Measurements from ENCODE around the gene SLFN14.
"Not testable (repeated sequence)": the region's sequence is repeated elsewhere in the genome, so short reads cannot be mapped to it uniquely, and the experiment has no call there.

SLFN14 gene

DNA sequence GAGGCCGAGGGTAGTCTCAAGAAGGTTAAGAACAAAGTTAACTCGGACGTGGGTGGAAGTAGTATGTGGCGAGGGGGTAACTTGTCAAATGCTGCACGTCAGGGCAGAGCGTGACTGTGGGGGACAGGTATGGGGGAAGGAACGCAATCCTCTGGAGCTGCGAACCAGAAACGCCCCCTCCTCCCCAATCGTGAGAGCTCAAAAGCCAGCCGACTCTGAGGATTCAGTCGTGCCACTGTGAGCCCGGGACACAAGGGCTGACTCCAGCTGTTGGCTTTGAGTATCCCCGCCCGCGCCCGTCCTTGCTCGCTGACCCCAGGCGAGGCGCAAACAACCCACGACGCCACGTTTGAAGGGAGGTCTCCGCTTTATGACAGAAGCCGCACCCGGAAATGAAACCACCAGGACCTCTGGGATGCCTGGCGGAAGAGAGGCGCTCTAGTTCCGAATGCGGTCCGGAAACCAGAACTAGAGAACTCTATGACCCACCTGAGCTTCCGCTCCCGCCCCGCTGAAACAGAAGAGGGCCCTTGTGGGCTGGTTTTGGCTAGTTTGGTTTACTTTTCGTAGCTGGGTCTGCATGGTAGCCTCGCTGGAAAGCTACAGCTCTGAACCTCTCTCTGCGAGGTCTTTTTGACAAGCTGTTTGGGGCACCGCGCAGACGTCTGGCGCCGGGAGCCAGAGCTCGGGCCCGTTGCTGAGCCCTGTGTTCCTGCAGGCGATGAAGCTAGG, 17.7 kb upstream of the SLFN14 start, which contains the start of gene PEX12:
TSS of gene PEX12 (minus strand) at position 375 of the 732 bp plus-strand sequence. CDS start 550 bp downstream, outside the sequence.
- H3K27ac ChIP-seq = peak within 1 kb of the TSS; percentile 92
- TF ChIP-seq, protein P1, sequence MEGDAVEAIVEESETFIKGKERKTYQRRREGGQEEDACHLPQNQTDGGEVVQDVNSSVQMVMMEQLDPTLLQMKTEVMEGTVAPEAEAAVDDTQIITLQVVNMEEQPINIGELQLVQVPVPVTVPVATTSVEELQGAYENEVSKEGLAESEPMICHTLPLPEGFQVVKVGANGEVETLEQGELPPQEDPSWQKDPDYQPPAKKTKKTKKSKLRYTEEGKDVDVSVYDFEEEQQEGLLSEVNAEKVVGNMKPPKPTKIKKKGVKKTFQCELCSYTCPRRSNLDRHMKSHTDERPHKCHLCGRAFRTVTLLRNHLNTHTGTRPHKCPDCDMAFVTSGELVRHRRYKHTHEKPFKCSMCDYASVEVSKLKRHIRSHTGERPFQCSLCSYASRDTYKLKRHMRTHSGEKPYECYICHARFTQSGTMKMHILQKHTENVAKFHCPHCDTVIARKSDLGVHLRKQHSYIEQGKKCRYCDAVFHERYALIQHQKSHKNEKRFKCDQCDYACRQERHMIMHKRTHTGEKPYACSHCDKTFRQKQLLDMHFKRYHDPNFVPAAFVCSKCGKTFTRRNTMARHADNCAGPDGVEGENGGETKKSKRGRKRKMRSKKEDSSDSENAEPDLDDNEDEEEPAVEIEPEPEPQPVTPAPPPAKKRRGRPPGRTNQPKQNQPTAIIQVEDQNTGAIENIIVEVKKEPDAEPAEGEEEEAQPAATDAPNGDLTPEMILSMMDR (conservative IDR thresholded peaks at IDR 0.05) = 0 out of 2 replicates have a peak, but pooled peaks have one; percentile 8

DNA sequence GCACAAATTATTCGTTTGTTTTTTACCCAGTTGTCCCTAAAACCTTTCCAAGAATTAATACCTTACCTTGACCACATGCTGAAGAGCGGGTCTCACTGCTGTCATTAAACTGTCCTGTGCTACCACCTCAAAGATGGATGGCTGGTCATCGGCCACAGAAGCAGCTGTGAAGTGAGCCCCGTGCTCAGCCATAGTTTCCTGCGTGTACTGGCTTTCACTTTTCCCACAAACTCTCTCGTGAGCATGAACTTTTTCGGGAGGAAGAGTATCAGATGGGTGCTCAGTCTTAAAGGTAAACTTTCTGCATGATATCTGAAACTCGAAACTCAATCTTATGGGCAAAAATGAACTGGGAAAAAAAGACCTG, 17.2 kb upstream of the SLFN14 start:
- peak overlapping the region; percentile 92 for H3K27ac ChIP-seq
- TF ChIP-seq, protein P1 (conservative IDR thresholded peaks at IDR 0.05) = no peak

DNA sequence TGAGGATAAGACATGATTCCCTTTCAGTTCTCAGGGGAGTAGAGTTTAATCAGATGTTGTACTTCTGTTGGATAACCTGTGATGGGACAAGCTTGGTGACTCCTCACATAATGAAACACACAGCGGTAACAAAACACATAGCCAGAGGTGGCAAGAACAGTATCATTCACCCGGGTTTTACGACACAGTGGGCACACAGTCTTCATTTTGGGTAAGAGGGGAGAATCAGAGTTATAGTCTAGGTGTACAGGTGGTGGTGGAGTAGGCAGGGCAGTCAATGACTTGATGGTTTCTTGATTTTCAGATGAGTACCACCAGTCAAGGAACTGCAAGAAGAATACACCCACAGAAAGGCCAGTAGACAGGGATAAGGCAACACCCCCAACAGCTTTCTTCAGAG, 15.1 kb upstream of the SLFN14 start:
- no peak overlapping the region for H3K27ac ChIP-seq
- TF ChIP-seq, protein P1 (conservative IDR thresholded peaks at IDR 0.05) = no peak

DNA sequence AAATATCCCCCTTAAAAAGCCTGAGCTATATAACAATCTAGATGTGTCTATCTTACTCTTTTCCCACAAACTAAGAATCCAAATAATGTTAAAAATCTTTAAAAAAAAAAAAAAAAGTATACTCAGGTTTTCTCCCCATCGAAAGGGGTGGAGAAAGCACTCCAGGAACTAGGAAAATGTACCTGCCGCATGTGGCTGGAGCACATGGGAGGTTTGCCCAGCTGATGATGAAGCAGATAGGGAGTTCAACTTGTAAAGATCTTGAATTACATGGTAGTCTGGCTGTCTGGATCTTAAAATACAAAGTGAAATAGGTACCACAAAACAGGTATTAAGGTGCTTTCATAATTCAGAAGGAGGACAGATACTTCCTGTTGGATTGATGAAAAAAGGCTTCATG, 8.8 kb upstream of the SLFN14 start:
- TF ChIP-seq, protein P1 (conservative IDR thresholded peaks at IDR 0.05) = no peak
- no peak overlapping the region for H3K27ac ChIP-seq

DNA sequence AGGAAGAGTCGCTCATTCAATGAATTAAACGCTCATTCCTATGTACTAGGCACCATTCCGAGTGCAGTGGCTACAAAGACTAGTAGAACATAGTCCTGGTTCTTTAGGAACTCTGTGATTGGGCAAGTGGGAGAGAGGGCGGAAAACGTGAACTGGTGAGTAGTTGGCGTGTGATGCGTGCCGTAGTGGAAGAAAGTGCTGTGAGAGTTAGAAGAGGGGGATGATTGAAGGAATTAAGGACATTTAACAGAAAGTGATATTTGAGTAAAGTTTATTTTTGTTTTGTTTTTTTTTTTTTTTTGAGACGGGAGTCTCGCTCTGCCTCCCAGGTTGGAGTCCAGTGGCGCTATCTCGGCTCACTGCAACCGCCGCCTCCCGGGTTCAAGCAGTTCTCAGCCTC, 7.9 kb upstream of the SLFN14 start:
- peak overlapping the region; percentile 87 for H3K27ac ChIP-seq
- TF ChIP-seq, protein P1 (conservative IDR thresholded peaks at IDR 0.05) = no peak

DNA sequence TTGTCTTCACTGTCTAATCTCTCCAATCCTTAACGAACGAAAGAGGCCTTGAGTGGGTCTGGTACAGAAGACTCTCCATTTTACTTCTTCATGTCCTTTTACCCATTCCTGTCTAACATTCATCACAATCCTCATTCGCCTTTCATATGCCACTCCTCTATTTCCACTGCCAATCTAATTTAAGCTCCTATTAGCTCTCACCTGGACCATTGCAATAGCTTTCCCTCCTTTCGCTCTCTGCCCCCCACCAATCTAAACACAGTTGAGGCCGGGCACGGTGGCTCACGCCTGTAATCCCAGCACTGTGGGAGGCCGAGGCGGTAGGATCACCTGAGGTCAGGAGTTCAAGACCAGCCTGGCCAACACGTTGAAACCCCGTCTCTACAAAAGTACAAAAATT, 6.3 kb upstream of the SLFN14 start:
- TF ChIP-seq, protein P1 (conservative IDR thresholded peaks at IDR 0.05) = no peak
- peak overlapping the region; percentile 87 for H3K27ac ChIP-seq

DNA sequence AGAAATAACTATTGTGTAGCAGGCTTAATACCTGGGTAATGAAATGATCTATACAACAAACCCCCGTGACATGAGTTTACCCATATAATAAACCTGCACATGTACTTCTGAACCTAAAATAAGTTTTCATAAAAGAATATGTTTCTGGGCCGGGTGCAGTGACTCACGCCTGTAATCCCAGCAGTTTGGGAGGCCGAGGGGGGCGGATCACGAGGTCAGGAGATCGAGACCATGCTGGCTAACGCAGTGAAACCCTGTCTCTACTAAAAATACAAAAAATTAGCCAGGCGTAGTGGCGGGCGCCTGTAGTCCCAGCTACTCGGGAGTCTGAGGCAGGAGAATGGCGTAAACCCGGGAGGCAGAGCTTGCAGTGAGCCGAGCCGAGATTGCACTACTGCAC, 2.6 kb upstream of the SLFN14 start:
- H3K27ac ChIP-seq = not testable (repeated sequence)

DNA sequence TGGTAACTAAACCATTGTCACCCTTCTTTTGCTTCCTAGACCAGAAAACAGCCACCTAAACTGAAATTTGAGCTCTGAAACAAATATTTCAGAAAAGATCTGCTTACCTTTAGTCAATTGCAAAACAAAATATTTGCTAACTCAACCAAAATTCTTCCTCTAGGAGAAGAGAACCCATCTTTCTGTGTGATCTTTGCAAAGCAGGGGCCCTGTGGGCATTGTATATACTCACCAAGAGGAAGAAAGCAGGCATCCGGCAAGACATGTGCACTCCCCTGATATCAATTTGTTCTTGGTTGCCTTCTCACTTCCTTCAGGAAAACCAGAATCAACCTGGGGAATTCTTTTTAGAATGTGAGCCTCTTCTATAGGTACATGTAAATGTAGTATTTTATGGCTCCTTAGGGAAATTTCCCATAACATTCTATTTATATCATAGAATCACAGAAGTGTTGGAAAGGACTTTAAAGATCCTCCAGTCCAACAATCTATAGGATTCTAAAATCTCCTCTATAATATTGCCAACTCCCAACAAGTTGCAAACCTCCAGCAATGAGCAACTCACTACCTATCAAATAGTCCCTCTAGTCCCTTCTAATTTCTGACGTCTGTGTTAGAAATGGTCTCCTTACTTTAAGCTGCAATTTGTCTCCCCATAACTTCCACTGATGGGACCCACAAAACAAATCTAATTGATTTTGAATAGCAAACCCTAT, 966 bp downstream of the SLFN14 start:
- H3K27ac ChIP-seq = no peak overlapping the region
- TF ChIP-seq, protein P1 (conservative IDR thresholded peaks at IDR 0.05) = no peak
